ENCODE data around the gene BHLHE41.

The BHLHE41 gene

GRCh38 chr12:26124446-26125399 is at the start of gene BHLHE41:
Gene BHLHE41 (minus strand): TSS chr12:26125037. CDS start chr12:26124779, 258 bp downstream.
- peak; percentile 18 for DNase-seq

GRCh38 chr12:26172946-26173552 is 48.2 kb upstream of the BHLHE41 start:
- DNase-seq: no peak

GRCh38 chr12:26172539-26172938 is 47.7 kb upstream of the BHLHE41 start:
- no peak for DNase-seq

GRCh38 chr12:26172013-26172412 is 47.2 kb upstream of the BHLHE41 start:
- no peak for DNase-seq

- no peak for DNase-seq
Measured at GRCh38 chr12:26164118-26164517, 39.3 kb upstream of the BHLHE41 start.

GRCh38 chr12:26162905-26163304 is 38.1 kb upstream of the BHLHE41 start:
- no peak for DNase-seq

- DNase-seq: no peak
Measured at GRCh38 chr12:26162174-26162573, 37.3 kb upstream of the BHLHE41 start.

GRCh38 chr12:26158078-26158764 is 33.4 kb upstream of the BHLHE41 start:
- DNase-seq: no peak

- no peak for DNase-seq
Measured at GRCh38 chr12:26157001-26157400, 32.2 kb upstream of the BHLHE41 start.

GRCh38 chr12:26156201-26156871 is 31.5 kb upstream of the BHLHE41 start:
- DNase-seq: no peak

GRCh38 chr12:26153421-26154154 is 28.8 kb upstream of the BHLHE41 start:
- DNase-seq: no peak

GRCh38 chr12:26152507-26153102 is 27.8 kb upstream of the BHLHE41 start:
- DNase-seq: no peak

- no peak for DNase-seq
Measured at GRCh38 chr12:26150736-26151450, 26.1 kb upstream of the BHLHE41 start.

- no peak for DNase-seq
Measured at GRCh38 chr12:26149968-26150500, 25.2 kb upstream of the BHLHE41 start.

- no peak for DNase-seq
Measured at GRCh38 chr12:26148291-26148690, 23.5 kb upstream of the BHLHE41 start.

GRCh38 chr12:26143291-26143690 is 18.5 kb upstream of the BHLHE41 start:
- no peak for DNase-seq

- no peak for DNase-seq
Measured at GRCh38 chr12:26138860-26139259, 14.0 kb upstream of the BHLHE41 start.

- DNase-seq: no peak
Measured at GRCh38 chr12:26136688-26137087, 11.9 kb upstream of the BHLHE41 start.

GRCh38 chr12:26135571-26135970 is 10.7 kb upstream of the BHLHE41 start:
- DNase-seq: no peak

GRCh38 chr12:26135010-26135420 is 10.2 kb upstream of the BHLHE41 start:
- no peak for DNase-seq

GRCh38 chr12:26134540-26134939 is 9.7 kb upstream of the BHLHE41 start:
- no peak for DNase-seq

Data from activated T-cell treated with anti-CD3 and anti-CD28 coated beads, Interleukin-2, amount 50 U/mL, for 1 hour (primary cell).